Right lobe of liver (tissue), 4 donors: ENCODE results near the gene FARS2.

Source experiments
- CTCF ChIP-seq, 4 donors: fragments of 200-600 bp in 3 of 4; fragments of 450-650 bp in 1 of 4; IDR thresholded peaks; one replicate each; pipeline versions ENCODE4 v1.5.1 to v1.8.0; 2016 to 2022; ENCODE audit warnings: antibody characterized with exemption in 4 of 4, mild to moderate bottlenecking in 2 of 4
- POLR2A ChIP-seq: fragments of 450-650 bp; IDR thresholded peaks from one replicate; pipeline ENCODE4 v1.6.1; 2017; ENCODE audit warnings: antibody characterized with exemption, mild to moderate bottlenecking
- donor health status: DM: no; HTN: no; CAD: no.
- donor health status: DM: no; HTN: no; CAD: no.
- donor health status: DM: no; HTN: yes; CAD: no.

GRCh38 chr6:5316951-5317350, 55.6 kb downstream of the FARS2 start:
- TF ChIP-seq CTCF (IDR thresholded peaks at IDR 0.05) (no peak), POLR2A (no peak)
